ENCODE results near the gene MAGEL2.
"Not testable (repeated sequence)": the region's sequence is repeated elsewhere in the genome, so short reads cannot be mapped to it uniquely, and the experiment has no call there.

- TF ChIP-seq POLR2A (IDR thresholded peaks at IDR 0.05; ENCODE audit: low read depth, low read length); POLR2AphosphoS5 (IDR thresholded peaks at IDR 0.05; ENCODE audit: low read depth, low read length); SPI1 (IDR thresholded peaks at IDR 0.05; ENCODE audit: low read depth, low read length); TAF1 (IDR thresholded peaks at IDR 0.05; ENCODE audit: low read depth, low read length); POU2F2 (IDR thresholded peaks at IDR 0.05; ENCODE audit: low read depth, low read length); PAX5 (IDR thresholded peaks at IDR 0.05; ENCODE audit: insufficient read depth, low read length, severe bottlenecking): not testable (repeated sequence)
These were observed 50.4 kb downstream of the MAGEL2 start for GRCh38 chr15:23597278-23597677.
